Effector memory CD8-positive, alpha-beta T cell (primary cell): Measurements from ENCODE around the gene SLC5A10.

Experiments used
- ATAC-seq: fragments of 150-1000 bp; cut with Tn5 transposase; replicated peaks from 2 replicates; pipeline ENCODE4 v1.10.0; 2021; ENCODE audit warnings: mild to moderate bottlenecking, moderate library complexity
- DNase-seq, 3 experiments: peaks; one replicate each; pipeline ENCODE4 v3.0.0; 2021
- H3K27ac Mint-ChIP-seq, 2 donors: one replicate each; pipeline ENCODE4 v1.8.0; 2022; ENCODE audit warnings: mild to moderate bottlenecking in 2 of 2, mixed read lengths in 2 of 2, moderate library complexity in 2 of 2
- H3K27me3 Mint-ChIP-seq, 2 donors: one replicate each; pipeline ENCODE4 v1.8.0; 2022; ENCODE audit warnings: mixed read lengths in 2 of 2
- H3K36me3 Mint-ChIP-seq: one replicate; pipeline ENCODE4 v1.8.0; 2022; ENCODE audit warnings: mild to moderate bottlenecking, moderate library complexity, mixed read lengths; ENCODE audit not compliant: insufficient read depth
- H3K4me1 Mint-ChIP-seq, 2 donors: one replicate each; pipeline ENCODE4 v1.8.0; 2022; ENCODE audit warnings: low read depth in 2 of 2, mixed read lengths in 2 of 2
- H3K4me3 Mint-ChIP-seq, 2 donors: one replicate each; pipeline ENCODE4 v1.8.0; 2022; ENCODE audit warnings: mild to moderate bottlenecking in 2 of 2, mixed read lengths in 2 of 2, moderate library complexity in 2 of 2
- H3K9me3 Mint-ChIP-seq, 2 donors: one replicate each; pipeline ENCODE4 v1.8.0; 2022; ENCODE audit warnings: mixed read lengths in 2 of 2

The SLC5A10 gene

GRCh38 chr17:19012171-19013080 is 60.5 kb downstream of the SLC5A10 start:
- no peak for DNase-seq
- peaks cover 0 to 6% of the 10 kb centered on the region in 2 donors for H3K4me1 Mint-ChIP-seq
- H3K27ac Mint-ChIP-seq, result peak overlapping the region in 1 of 2 donors; percentile 67
- H3K36me3 Mint-ChIP-seq, result peaks cover 4% of the 10 kb centered on the region
- H3K27me3 Mint-ChIP-seq, result peaks cover 6 to 26% of the 10 kb centered on the region in 2 donors
- H3K4me3 Mint-ChIP-seq, result no peak overlapping the region
- no peak for ATAC-seq
- H3K9me3 Mint-ChIP-seq, result no peaks in the 10 kb centered on the region

- H3K4me1 Mint-ChIP-seq, result peaks cover 0 to 8% of the 10 kb centered on the region in 2 donors
- DNase-seq, result no peak
- no peak for ATAC-seq
- H3K27me3 Mint-ChIP-seq, result peaks cover 6 to 26% of the 10 kb centered on the region in 2 donors
- no peaks in the 10 kb centered on the region for H3K9me3 Mint-ChIP-seq
- peaks cover 4% of the 10 kb centered on the region for H3K36me3 Mint-ChIP-seq
- H3K4me3 Mint-ChIP-seq, result no peak overlapping the region
- no peak overlapping the region for H3K27ac Mint-ChIP-seq
Observed at GRCh38 chr17:19013226-19013625, 61.3 kb downstream of the SLC5A10 start.

- H3K27ac Mint-ChIP-seq, result no peak overlapping the region
- H3K4me3 Mint-ChIP-seq, result no peak overlapping the region
- peaks cover 6 to 26% of the 10 kb centered on the region in 2 donors for H3K27me3 Mint-ChIP-seq
- peaks cover 7% of the 10 kb centered on the region for H3K36me3 Mint-ChIP-seq
- H3K4me1 Mint-ChIP-seq, result peaks cover 0 to 8% of the 10 kb centered on the region in 2 donors
- DNase-seq, result no peak
- H3K9me3 Mint-ChIP-seq, result no peaks in the 10 kb centered on the region
- ATAC-seq, result no peak
Observed at GRCh38 chr17:19013806-19014627, 62.1 kb downstream of the SLC5A10 start.

GRCh38 chr17:19014628-19015215 is 62.8 kb downstream of the SLC5A10 start:
- no peak overlapping the region for H3K4me3 Mint-ChIP-seq
- H3K36me3 Mint-ChIP-seq, result peaks cover 7% of the 10 kb centered on the region
- H3K9me3 Mint-ChIP-seq, result no peaks in the 10 kb centered on the region
- H3K4me1 Mint-ChIP-seq, result peaks cover 0 to 8% of the 10 kb centered on the region in 2 donors
- H3K27me3 Mint-ChIP-seq, result peaks cover 6 to 26% of the 10 kb centered on the region in 2 donors
- ATAC-seq (no peak), DNase-seq (no peak)
- H3K27ac Mint-ChIP-seq, result no peak overlapping the region

- Mint-ChIP-seq H3K27ac (no peak overlapping the region), H3K27me3 (peaks cover 6 to 26% of the 10 kb centered on the region in 2 donors), H3K36me3 (peaks cover 7% of the 10 kb centered on the region), H3K4me1 (peaks cover 0 to 10% of the 10 kb centered on the region in 2 donors), H3K4me3 (no peak overlapping the region), H3K9me3 (no peaks in the 10 kb centered on the region)
- ATAC-seq (no peak), DNase-seq (no peak)
Observed at GRCh38 chr17:19015428-19015827, 63.5 kb downstream of the SLC5A10 start.

GRCh38 chr17:19016297-19016696 is 64.3 kb downstream of the SLC5A10 start:
- Mint-ChIP-seq H3K4me3 (no peak overlapping the region), H3K27ac (no peak overlapping the region), H3K36me3 (peaks cover 7% of the 10 kb centered on the region), H3K4me1 (peaks cover 0 to 6% of the 10 kb centered on the region in 2 donors), H3K27me3 (peaks cover 6 to 26% of the 10 kb centered on the region in 2 donors), H3K9me3 (no peaks in the 10 kb centered on the region)
- ATAC-seq (no peak), DNase-seq (no peak)

GRCh38 chr17:19016881-19017280 is 64.9 kb downstream of the SLC5A10 start:
- H3K4me3 Mint-ChIP-seq, result no peak overlapping the region
- peaks cover 6 to 26% of the 10 kb centered on the region in 2 donors for H3K27me3 Mint-ChIP-seq
- no peaks in the 10 kb centered on the region for H3K9me3 Mint-ChIP-seq
- no peak overlapping the region for H3K27ac Mint-ChIP-seq
- peaks cover 7% of the 10 kb centered on the region for H3K36me3 Mint-ChIP-seq
- ATAC-seq (no peak), DNase-seq (no peak)
- peaks cover 0 to 6% of the 10 kb centered on the region in 2 donors for H3K4me1 Mint-ChIP-seq

- peaks cover 7% of the 10 kb centered on the region for H3K36me3 Mint-ChIP-seq
- H3K9me3 Mint-ChIP-seq, result no peaks in the 10 kb centered on the region
- no peak overlapping the region for H3K4me3 Mint-ChIP-seq
- H3K27me3 Mint-ChIP-seq, result peaks cover 6 to 26% of the 10 kb centered on the region in 2 donors
- H3K4me1 Mint-ChIP-seq, result peaks cover 0 to 4% of the 10 kb centered on the region in 2 donors
- no peak overlapping the region for H3K27ac Mint-ChIP-seq
- ATAC-seq (no peak), DNase-seq (no peak)
Observed at GRCh38 chr17:19017401-19017800, 65.4 kb downstream of the SLC5A10 start.

- H3K9me3 Mint-ChIP-seq, result no peaks in the 10 kb centered on the region
- peaks cover 6 to 26% of the 10 kb centered on the region in 2 donors for H3K27me3 Mint-ChIP-seq
- DNase-seq, result no peak
- ATAC-seq, result no peak
- H3K36me3 Mint-ChIP-seq, result peaks cover 7% of the 10 kb centered on the region
- H3K4me1 Mint-ChIP-seq, result peaks cover 3 to 8% of the 10 kb centered on the region in 2 donors
- H3K27ac Mint-ChIP-seq, result no peak overlapping the region
- no peak overlapping the region for H3K4me3 Mint-ChIP-seq
Observed at GRCh38 chr17:19017804-19018599, 66.0 kb downstream of the SLC5A10 start.

GRCh38 chr17:19018600-19018950 is 66.6 kb downstream of the SLC5A10 start:
- H3K27me3 Mint-ChIP-seq, result peaks cover 6 to 26% of the 10 kb centered on the region in 2 donors
- H3K27ac Mint-ChIP-seq, result no peak overlapping the region
- H3K4me3 Mint-ChIP-seq, result no peak overlapping the region
- H3K36me3 Mint-ChIP-seq, result peaks cover 7% of the 10 kb centered on the region
- DNase-seq (no peak), ATAC-seq (no peak)
- no peaks in the 10 kb centered on the region for H3K9me3 Mint-ChIP-seq
- peaks cover 3 to 8% of the 10 kb centered on the region in 2 donors for H3K4me1 Mint-ChIP-seq

- no peak for DNase-seq
- H3K27me3 Mint-ChIP-seq, result peaks cover 6 to 26% of the 10 kb centered on the region in 2 donors
- H3K36me3 Mint-ChIP-seq, result peaks cover 7% of the 10 kb centered on the region
- no peak for ATAC-seq
- H3K4me1 Mint-ChIP-seq, result peaks cover 3 to 12% of the 10 kb centered on the region in 2 donors
- no peaks in the 10 kb centered on the region for H3K9me3 Mint-ChIP-seq
- no peak overlapping the region for H3K27ac Mint-ChIP-seq
- H3K4me3 Mint-ChIP-seq, result no peak overlapping the region
Observed at GRCh38 chr17:19019041-19019941, 67.3 kb downstream of the SLC5A10 start.

- no peaks in the 10 kb centered on the region for H3K9me3 Mint-ChIP-seq
- H3K27ac Mint-ChIP-seq, result no peak overlapping the region
- ATAC-seq (no peak), DNase-seq (no peak)
- H3K27me3 Mint-ChIP-seq, result peaks cover 6 to 23% of the 10 kb centered on the region in 2 donors
- peaks cover 3% of the 10 kb centered on the region for H3K36me3 Mint-ChIP-seq
- peaks cover 3 to 16% of the 10 kb centered on the region in 2 donors for H3K4me1 Mint-ChIP-seq
- H3K4me3 Mint-ChIP-seq, result no peak overlapping the region
Observed at GRCh38 chr17:19020016-19020415, 68.1 kb downstream of the SLC5A10 start.
